Mesothelial cell of epicardium (in vitro differentiated cells): ENCODE measurements around the gene DNM3. TPM values are rescaled to one million over a fixed set of nuclear protein-coding genes. Genes with fewer than 3 reads are reported as not detected.
"Not testable (repeated sequence)": the region's sequence is repeated elsewhere in the genome, so short reads cannot be mapped to it uniquely, and the experiment has no call there.

ENCODE experiments used
- DNase-seq, 2 experiments: peaks; one replicate each; pipeline ENCODE4 v3.0.0; 2021; ENCODE audit warnings: low spot score in 2 of 2; ENCODE audit not compliant: unreplicated experiment in 2 of 2
- H3K27ac Mint-ChIP-seq: 2 replicates; pipeline ENCODE4 v1.8.0; 2021; ENCODE audit warnings: mixed read lengths
- H3K27me3 Mint-ChIP-seq: 2 replicates; pipeline ENCODE4 v1.8.0; 2021; ENCODE audit warnings: low read depth, mixed read lengths
- H3K36me3 Mint-ChIP-seq: 2 replicates; pipeline ENCODE4 v1.8.0; 2021; ENCODE audit warnings: mixed read lengths
- H3K4me1 Mint-ChIP-seq: 2 replicates; pipeline ENCODE4 v1.8.0; 2021; ENCODE audit warnings: mixed read lengths
- H3K4me3 Mint-ChIP-seq: 2 replicates; pipeline ENCODE4 v1.8.0; 2021; ENCODE audit warnings: mild to moderate bottlenecking, moderate library complexity, mixed read lengths
- H3K9me3 Mint-ChIP-seq: 2 replicates; pipeline ENCODE4 v1.8.0; 2021; ENCODE audit warnings: mixed read lengths
- CTCF ChIP-seq: fragments of 200-600 bp; sonication (generic); IDR thresholded peaks from one replicate; pipeline ENCODE4 v1.5.0; 2021; ENCODE audit warnings: antibody characterized with exemption; ENCODE audit not compliant: unreplicated experiment
- total RNA-seq: library from RNA; stranded (reverse); gene quantifications from 3 replicates; pipeline ENCODE4 v1.2.1, GENCODE V29; 2021

The DNM3 gene
- total RNA-seq, 1 donor from 2014 or later = 5.0 TPM

DNA sequence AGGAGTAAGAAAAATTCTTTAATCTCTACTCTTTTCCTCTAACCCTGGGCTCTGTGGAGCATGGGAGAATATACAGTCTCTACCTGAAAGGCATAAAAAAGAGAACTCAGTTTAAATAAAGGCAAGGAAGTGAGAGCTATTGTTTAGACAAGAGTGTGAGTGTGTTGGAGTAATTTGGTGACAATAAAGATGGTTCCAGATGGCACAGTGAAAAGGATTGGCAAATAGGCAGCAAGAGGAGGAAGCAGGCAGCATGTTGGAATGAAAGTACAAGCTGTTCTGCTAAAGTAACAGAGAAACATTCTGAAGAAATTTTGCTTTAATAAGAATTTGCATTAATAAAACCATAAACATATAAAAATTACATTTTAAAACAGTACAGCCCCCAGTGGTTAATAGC lies 163.4 kb downstream of the DNM3 start:
- H3K27me3 Mint-ChIP-seq = no peaks in the 10 kb centered on the region
- H3K36me3 Mint-ChIP-seq = peaks cover under 1% of the 10 kb centered on the region
- no peak for DNase-seq
- peaks cover 29% of the 10 kb centered on the region for H3K4me1 Mint-ChIP-seq
- no peak for TF ChIP-seq CTCF
- H3K4me3 Mint-ChIP-seq = no peak overlapping the region
- H3K9me3 Mint-ChIP-seq = no peaks in the 10 kb centered on the region
- peak overlapping the region; percentile 55 for H3K27ac Mint-ChIP-seq

DNA sequence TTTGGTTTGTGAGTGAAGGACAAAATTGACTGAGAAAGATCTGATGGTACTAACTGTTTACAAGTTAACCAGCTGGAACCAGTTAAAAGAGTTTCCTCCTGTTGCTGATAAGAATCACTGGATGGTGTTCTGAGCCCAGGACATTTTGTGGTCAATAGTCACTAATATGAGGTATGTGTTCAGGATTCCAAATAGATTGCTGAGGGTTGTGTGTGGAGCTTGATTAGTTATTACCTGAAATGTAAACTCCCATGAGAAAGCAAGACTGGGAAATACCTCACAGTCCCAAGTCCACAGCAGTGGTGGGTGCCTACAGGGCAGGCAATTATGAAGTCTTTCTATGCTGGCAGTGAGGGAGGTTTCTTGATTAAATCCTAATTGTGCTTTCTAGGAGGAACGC lies 164.6 kb downstream of the DNM3 start:
- H3K27me3 Mint-ChIP-seq = no peaks in the 10 kb centered on the region
- H3K4me1 Mint-ChIP-seq = peaks cover 29% of the 10 kb centered on the region
- no peak for DNase-seq
- peaks cover 6% of the 10 kb centered on the region for H3K9me3 Mint-ChIP-seq
- no peak overlapping the region for H3K4me3 Mint-ChIP-seq
- TF ChIP-seq CTCF = no peak
- H3K36me3 Mint-ChIP-seq = peaks cover 5% of the 10 kb centered on the region
- H3K27ac Mint-ChIP-seq = peak overlapping the region; percentile 48

- no peaks in the 10 kb centered on the region for H3K27me3 Mint-ChIP-seq
- peaks cover 29% of the 10 kb centered on the region for H3K4me1 Mint-ChIP-seq
- H3K9me3 Mint-ChIP-seq = peaks cover 14% of the 10 kb centered on the region
- peaks cover 12% of the 10 kb centered on the region for H3K36me3 Mint-ChIP-seq
- no peak overlapping the region for H3K4me3 Mint-ChIP-seq
- no peak for DNase-seq
- no peak overlapping the region for H3K27ac Mint-ChIP-seq
- no peak for TF ChIP-seq CTCF
Observed at GRCh38 chr1:172006660-172007059, 165.4 kb downstream of the DNM3 start.

DNA sequence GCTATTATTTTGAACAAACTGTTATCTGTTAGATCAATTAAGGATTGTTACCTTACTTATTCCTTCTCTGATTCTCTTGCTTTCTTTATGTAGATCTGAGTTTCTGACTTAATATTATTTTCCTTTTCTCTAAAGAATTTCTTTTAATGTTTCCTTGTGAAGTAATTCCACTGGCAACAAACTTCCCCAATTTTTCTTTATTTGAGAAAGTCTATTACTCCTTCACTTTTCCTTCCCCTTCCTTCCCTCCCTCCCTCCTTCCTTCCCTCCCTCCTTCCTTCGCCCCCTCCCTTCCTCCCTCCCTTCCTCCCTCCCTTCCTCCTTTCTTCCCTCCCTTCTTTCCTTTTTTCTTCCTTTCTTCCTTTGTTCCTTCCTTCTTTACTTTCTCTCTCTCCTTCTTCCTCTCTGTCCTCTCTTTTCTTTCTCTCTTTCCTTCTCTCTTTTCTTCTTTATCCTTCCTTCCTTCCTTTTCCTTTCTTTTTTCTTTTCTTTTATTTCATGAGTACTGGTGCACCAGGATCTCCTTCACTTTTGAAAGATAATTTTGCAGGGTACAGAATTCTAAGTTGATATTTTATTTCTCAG lies 177.5 kb downstream of the DNM3 start:
- DNase-seq = no peak
- Mint-ChIP-seq H3K36me3 (peaks cover 8% of the 10 kb centered on the region), H3K4me1 (peaks cover 4% of the 10 kb centered on the region), H3K4me3 (no peak overlapping the region), H3K27ac (no peak overlapping the region), H3K27me3 (no peaks in the 10 kb centered on the region), H3K9me3 (peaks cover 28% of the 10 kb centered on the region)
- no peak for TF ChIP-seq CTCF

- H3K4me1 Mint-ChIP-seq = peaks cover 5% of the 10 kb centered on the region
- H3K9me3 Mint-ChIP-seq = peaks cover 20% of the 10 kb centered on the region
- H3K4me3 Mint-ChIP-seq = no peak overlapping the region
- H3K36me3 Mint-ChIP-seq = peaks cover 5% of the 10 kb centered on the region
- no peak overlapping the region for H3K27ac Mint-ChIP-seq
- DNase-seq = no peak
- no peak for TF ChIP-seq CTCF
- H3K27me3 Mint-ChIP-seq = no peaks in the 10 kb centered on the region
Observed at GRCh38 chr1:172019976-172020375, 178.7 kb downstream of the DNM3 start.

GRCh38 chr1:172024516-172024915 lies 183.2 kb downstream of the DNM3 start:
- Mint-ChIP-seq H3K9me3 (peaks cover 1% of the 10 kb centered on the region), H3K27ac (no peak overlapping the region), H3K36me3 (no peaks in the 10 kb centered on the region), H3K27me3 (no peaks in the 10 kb centered on the region), H3K4me1 (peaks cover 5% of the 10 kb centered on the region), H3K4me3 (no peak overlapping the region)
- no peak for DNase-seq
- TF ChIP-seq CTCF = no peak

- not testable (repeated sequence) for H3K36me3 Mint-ChIP-seq, DNase-seq, H3K9me3 Mint-ChIP-seq, H3K27ac Mint-ChIP-seq, H3K4me3 Mint-ChIP-seq, H3K4me1 Mint-ChIP-seq, H3K27me3 Mint-ChIP-seq
Observed at GRCh38 chr1:172024944-172025738, 183.8 kb downstream of the DNM3 start.
